IMR-90 (cell line): Measurements from ENCODE around the gene IER5. TPM values are rescaled to one million over a fixed set of nuclear protein-coding genes. Genes with fewer than 3 reads are reported as not detected.

Experiments
- ATAC-seq: fragments of 200-7000 bp; cut with Tn5 transposase; 2 replicates; pipeline ENCODE4 v1.9.1; 2020; ENCODE audit warnings: low read depth, mild to moderate bottlenecking, moderate library complexity
- BruUV-seq: library from RNA; stranded (reverse); fragments of 400-500 nt; replicated peaks from 2 replicates; lab custom pipeline; 2021; lab: Mats Ljungman, UMichigan
- CTCF ChIA-PET: fragments of 300-600 bp; formaldehyde crosslinking; extraction: SDS; loops from one replicate; lab custom pipeline; 2021; ENCODE audit warnings: antibody characterized with exemption; lab: Yijun Ruan, JAX
- POLR2A ChIA-PET: fragments of 300-600 bp; sonication (Branson Sonifier 250); formaldehyde crosslinking; loops from one replicate; lab custom pipeline; 2022; ENCODE audit warnings: antibody characterized with exemption; ENCODE audit not compliant: unreplicated experiment; lab: Charles Lee
- DNase-seq: peaks from one replicate; pipeline ENCODE4 v3.0.0; 2013
- H2AFZ ChIP-seq: replicated peaks from 2 replicates; pipeline ENCODE3; 2013; ENCODE audit warnings: low read length, mild to moderate bottlenecking; ENCODE audit not compliant: poor library complexity
- H2AK5ac ChIP-seq: 2 replicates; pipeline ENCODE4 v1.6.1; 2013; ENCODE audit warnings: low read depth, low read length, inconsistent platforms
- H2AK9ac ChIP-seq: replicated peaks from 2 replicates; pipeline ENCODE3; 2013; ENCODE audit warnings: mild to moderate bottlenecking, low read depth, low read length, moderate library complexity; ENCODE audit not compliant: poor library complexity
- H2BK120ac ChIP-seq: 2 replicates; pipeline ENCODE4 v1.6.1; 2013; ENCODE audit warnings: low read depth, low read length, inconsistent platforms
- H2BK15ac ChIP-seq: 3 replicates; pipeline ENCODE4 v1.6.1; 2013; ENCODE audit warnings: low read depth, low read length, inconsistent platforms
- H2BK20ac ChIP-seq: 2 replicates; pipeline ENCODE4 v1.6.1; 2013; ENCODE audit warnings: low read depth, mild to moderate bottlenecking, inconsistent platforms, low read length, moderate library complexity
- H2BK5ac ChIP-seq: 2 replicates; pipeline ENCODE4 v1.6.1; 2013; ENCODE audit warnings: mild to moderate bottlenecking, low read depth, low read length, inconsistent platforms; ENCODE audit not compliant: poor library complexity, severe bottlenecking
- H3K14ac ChIP-seq: replicated peaks from 2 replicates; pipeline ENCODE4 v1.6.1; 2013; ENCODE audit warnings: low read depth, low read length, inconsistent platforms
- H3K18ac ChIP-seq: 2 replicates; pipeline ENCODE4 v1.6.1; 2013; ENCODE audit warnings: low read depth, low read length, control low read depth
- H3K23ac ChIP-seq: 2 replicates; pipeline ENCODE4 v1.6.1; 2013; ENCODE audit warnings: low read depth, low read length, inconsistent platforms
- H3K27ac ChIP-seq: 2 replicates; pipeline ENCODE4 v1.5.1; 2013; ENCODE audit warnings: mild to moderate bottlenecking, control low read depth, low read length; ENCODE audit not compliant: insufficient read depth
- H3K27me3 ChIP-seq: 2 replicates; pipeline ENCODE4 v1.6.1; 2013; ENCODE audit warnings: low read length; ENCODE audit not compliant: control insufficient read depth, insufficient read depth
- H3K36me3 ChIP-seq: 2 replicates; pipeline ENCODE4 v1.6.1; 2013; ENCODE audit warnings: low read length, mixed read lengths; ENCODE audit not compliant: control insufficient read depth, insufficient read depth
- H3K4ac ChIP-seq: 2 replicates; pipeline ENCODE4 v1.6.1; 2013; ENCODE audit warnings: low read depth, low read length, inconsistent platforms
- H3K4me1 ChIP-seq: 2 replicates; pipeline ENCODE4 v1.6.1; 2013; ENCODE audit warnings: low read length, mixed read lengths; ENCODE audit not compliant: control insufficient read depth, insufficient read depth
- H3K4me2 ChIP-seq: 2 replicates; pipeline ENCODE4 v1.6.1; 2013; ENCODE audit warnings: low read depth, mild to moderate bottlenecking, control low read depth, low read length, moderate library complexity
- H3K4me3 ChIP-seq: 2 replicates; pipeline ENCODE4 v1.5.1; 2013; ENCODE audit warnings: low read depth, mild to moderate bottlenecking, control low read depth, low read length, moderate library complexity; ENCODE audit not compliant: insufficient read depth
- H3K56ac ChIP-seq: 2 replicates; pipeline ENCODE4 v1.6.1; 2013; ENCODE audit warnings: low read length, inconsistent platforms; ENCODE audit not compliant: insufficient read depth; ENCODE audit errors: extremely low read depth
- H3K79me1 ChIP-seq, 2 experiments: 2 replicates each; pipeline ENCODE4 v1.6.1; 2013; ENCODE audit warnings: low read length in 2 of 2, inconsistent platforms in 1 of 2, low read depth in 1 of 2
- H3K9ac ChIP-seq: 2 replicates; pipeline ENCODE4 v1.6.1; 2013; ENCODE audit warnings: low read depth, low read length, control low read depth
- H3K9me1 ChIP-seq: 2 replicates; pipeline ENCODE4 v1.6.1; 2013; ENCODE audit warnings: low read length, inconsistent platforms; ENCODE audit not compliant: insufficient read depth
- H3K9me3 ChIP-seq: 2 replicates; pipeline ENCODE4 v1.6.1; 2013; ENCODE audit warnings: low read length; ENCODE audit not compliant: control insufficient read depth, insufficient read depth
- H4K20me1 ChIP-seq: 2 replicates; pipeline ENCODE4 v1.6.1; 2013; ENCODE audit warnings: low read length, inconsistent platforms; ENCODE audit not compliant: insufficient read depth
- H4K5ac ChIP-seq: 2 replicates; pipeline ENCODE4 v1.6.1; 2013; ENCODE audit warnings: mild to moderate bottlenecking, low read depth, low read length, control low read depth
- H4K8ac ChIP-seq, 2 experiments: 2 replicates each; pipeline ENCODE4 v1.6.1; 2013; ENCODE audit warnings: low read depth in 2 of 2, low read length in 2 of 2, control low read depth in 1 of 2, inconsistent platforms in 1 of 2
- H4K91ac ChIP-seq: 2 replicates; pipeline ENCODE4 v1.6.1; 2013; ENCODE audit warnings: low read depth, low read length, inconsistent platforms; ENCODE audit not compliant: insufficient read depth
- CTCF ChIP-seq: conservative IDR thresholded peaks from 2 replicates; pipeline ENCODE4 v1.5.1; 2012; ENCODE audit warnings: mild to moderate bottlenecking, low read depth, low read length, improper control_type of control experiment
- FOS ChIP-seq: fragments of 150-350 bp; IDR thresholded peaks from 2 replicates; pipeline ENCODE4 v1.6.1; 2016; ENCODE audit warnings: low read depth, low read length
- RAD21 ChIP-seq: IDR thresholded peaks from 2 replicates; pipeline ENCODE4 v1.6.1; 2012; ENCODE audit warnings: low read length, improper control_type of control experiment
- RCOR1 ChIP-seq: IDR thresholded peaks from 2 replicates; pipeline ENCODE4 v1.6.1; 2012; ENCODE audit warnings: mild to moderate bottlenecking, low read length, improper control_type of control experiment; ENCODE audit not compliant: insufficient replicate concordance
- WGBS, 2 experiments: methylation state at CpG; one replicate each; pipeline versions ENCODE4 v1.1.5 to v1.1.7; 2013; ENCODE audit warnings: missing lambda C conversion rate in 2 of 2; ENCODE audit not compliant: insufficient read length in 1 of 2; ENCODE audit errors: extremely low coverage in 2 of 2; 5-methylcytosine and 5-hydroxymethylcytosine counted together
- dilution Hi-C: fragments of 300-500 bp; cut with HindIII; formaldehyde crosslinking; loops from one replicate; pipeline ENCODE4 v1.14.3; 2018; ENCODE audit warnings: low sequenced_read_pairs; ENCODE audit not compliant: unreplicated experiment
- in situ Hi-C: fragments of 300-500 bp; cut with MboI; formaldehyde crosslinking; loops from 3 replicates; pipeline ENCODE4 v1.14.3; 2019; ENCODE audit warnings: low sequenced_read_pairs, inconsistent platforms, mixed read lengths
- intact Hi-C: fragments of 100-400 bp; cut with micrococcal nuclease; formaldehyde crosslinking; loops from 2 replicates; pipeline ENCODE4 v1.10.0; 2022
- polyA plus RNA-seq, 3 experiments: library from polyadenylated mRNA; depleted of rRNA; stranded (reverse); fragments of >200 nt; gene quantifications; 2 replicates each; pipeline ENCODE4 v1.2.3, GENCODE V29; 2012; ENCODE audit warnings: low replicate concordance in 1 of 3
- total RNA-seq: library from RNA; depleted of rRNA; stranded (reverse); fragments of >200 nt; gene quantifications from 2 replicates; pipeline ENCODE4 v1.2.3, GENCODE V29; 2012

The IER5 gene
- total and polyA plus RNA-seq, 2 of the 4 experiments (the other 2 are of a cell fraction), result 15.8 to 27.1 TPM

GRCh38 chr1:181057079-181057478 lies 31.4 kb upstream of the IER5 start:
- H4K8ac ChIP-seq, result no peak overlapping the region
- no peak overlapping the region for H3K4ac ChIP-seq
- dilution Hi-C loops (no loop called here), in situ Hi-C loops (no loop called here), intact Hi-C loops (no loop called here)
- peaks cover 3% of the 10 kb centered on the region for H3K9me3 ChIP-seq
- no peak overlapping the region for H4K91ac ChIP-seq
- no peak overlapping the region for H3K56ac ChIP-seq
- ChIA-PET POLR2A (no interaction called here), CTCF (no interaction called here)
- H3K23ac ChIP-seq, result no peak overlapping the region
- H3K9ac ChIP-seq, result no peak overlapping the region
- H3K36me3 ChIP-seq, result no peaks in the 10 kb centered on the region
- no peak overlapping the region for H3K27ac ChIP-seq
- H3K4me1 ChIP-seq, result peaks cover under 1% of the 10 kb centered on the region; the same call in 1 of the 2 replicates
- H2BK20ac ChIP-seq, result no peak overlapping the region
- H4K5ac ChIP-seq, result no peak overlapping the region
- no peak overlapping the region for H3K4me3 ChIP-seq
- no peak overlapping the region for H2BK5ac ChIP-seq
- no peak overlapping the region for H2BK15ac ChIP-seq
- H4K20me1 ChIP-seq, result no peaks in the 10 kb centered on the region
- TF ChIP-seq FOS, result no peak
- no peak for TF ChIP-seq CTCF
- no peak for TF ChIP-seq RCOR1
- no peak for TF ChIP-seq RAD21
- H2AK5ac ChIP-seq, result no peak overlapping the region
- no peaks in the 10 kb centered on the region for H3K79me1 ChIP-seq
- H2BK120ac ChIP-seq, result no peak overlapping the region
- no CpG with 5 or more reads among the region's 3 CpGs for WGBS, 2 experiments
- H3K18ac ChIP-seq, result no peak overlapping the region
- no peak overlapping the region for H2AK9ac ChIP-seq
- no peak overlapping the region for H2AFZ ChIP-seq
- H3K9me1 ChIP-seq, result no peaks in the 10 kb centered on the region
- no TSS peak for BruUV-seq
- no peak overlapping the region for H3K14ac ChIP-seq
- ATAC-seq (no peak), DNase-seq (no peak)
- H3K27me3 ChIP-seq, result no peaks in the 10 kb centered on the region
- no peak overlapping the region for H3K4me2 ChIP-seq
